22Rv1 (cell line): ENCODE measurements around the gene NFXL1.

ENCODE experiments used
- ZFX ChIP-seq: fragments of 450-650 bp; IDR thresholded peaks from 2 replicates; pipeline ENCODE4 v1.6.1; 2017; ENCODE audit warnings: antibody characterized with exemption, borderline replicate concordance
- TF ChIP-seq, protein P1 (sequence below): fragments of 450-650 bp; IDR thresholded peaks from 2 replicates; pipeline ENCODE4 v1.5.1; 2017; ENCODE audit warnings: mild to moderate bottlenecking

DNA sequence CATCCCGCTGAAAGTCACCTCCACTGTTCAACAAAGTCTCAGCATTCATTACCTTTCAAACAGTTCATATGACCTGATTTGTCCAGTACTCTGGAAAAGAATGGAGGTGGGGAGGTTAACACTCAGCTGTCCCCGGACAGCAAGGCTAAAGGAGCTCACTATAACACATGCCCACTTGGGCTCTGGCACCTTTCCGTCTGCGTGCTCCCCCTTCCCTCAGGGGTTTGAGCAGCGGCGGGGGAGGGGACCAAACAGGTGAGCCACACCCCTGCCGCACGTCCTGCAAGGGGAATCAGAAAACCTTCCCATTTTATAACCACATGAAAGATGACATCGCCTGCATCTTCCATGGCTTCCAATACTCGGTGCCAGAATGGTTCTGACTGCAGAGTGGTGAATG, 39.9 kb upstream of the NFXL1 start:
- TF ChIP-seq, protein P1, sequence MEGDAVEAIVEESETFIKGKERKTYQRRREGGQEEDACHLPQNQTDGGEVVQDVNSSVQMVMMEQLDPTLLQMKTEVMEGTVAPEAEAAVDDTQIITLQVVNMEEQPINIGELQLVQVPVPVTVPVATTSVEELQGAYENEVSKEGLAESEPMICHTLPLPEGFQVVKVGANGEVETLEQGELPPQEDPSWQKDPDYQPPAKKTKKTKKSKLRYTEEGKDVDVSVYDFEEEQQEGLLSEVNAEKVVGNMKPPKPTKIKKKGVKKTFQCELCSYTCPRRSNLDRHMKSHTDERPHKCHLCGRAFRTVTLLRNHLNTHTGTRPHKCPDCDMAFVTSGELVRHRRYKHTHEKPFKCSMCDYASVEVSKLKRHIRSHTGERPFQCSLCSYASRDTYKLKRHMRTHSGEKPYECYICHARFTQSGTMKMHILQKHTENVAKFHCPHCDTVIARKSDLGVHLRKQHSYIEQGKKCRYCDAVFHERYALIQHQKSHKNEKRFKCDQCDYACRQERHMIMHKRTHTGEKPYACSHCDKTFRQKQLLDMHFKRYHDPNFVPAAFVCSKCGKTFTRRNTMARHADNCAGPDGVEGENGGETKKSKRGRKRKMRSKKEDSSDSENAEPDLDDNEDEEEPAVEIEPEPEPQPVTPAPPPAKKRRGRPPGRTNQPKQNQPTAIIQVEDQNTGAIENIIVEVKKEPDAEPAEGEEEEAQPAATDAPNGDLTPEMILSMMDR = no peak
- TF ChIP-seq ZFX = no peak
